HUES48 (cell line): ENCODE results near the gene COMMD1.
"Not testable (repeated sequence)": the region's sequence is repeated elsewhere in the genome, so short reads cannot be mapped to it uniquely, and the experiment has no call there.

Experiments
- H3K27ac ChIP-seq: one replicate; pipeline ENCODE4 v1.7.0; 2013; ENCODE audit warnings: low read depth, low read length, inconsistent platforms
- H3K27me3 ChIP-seq: 2 replicates; pipeline ENCODE4 v1.6.1; 2013; ENCODE audit warnings: mild to moderate bottlenecking, low read length; ENCODE audit not compliant: control insufficient read depth, insufficient read depth
- H3K36me3 ChIP-seq: 2 replicates; pipeline ENCODE4 v1.6.1; 2013; ENCODE audit warnings: low read length; ENCODE audit not compliant: control insufficient read depth, insufficient read depth
- H3K4me1 ChIP-seq: 2 replicates; pipeline ENCODE4 v1.6.1; 2013; ENCODE audit warnings: mild to moderate bottlenecking, low read length; ENCODE audit not compliant: control insufficient read depth, insufficient read depth
- H3K4me3 ChIP-seq: 2 replicates; pipeline ENCODE4 v1.5.1; 2013; ENCODE audit warnings: mild to moderate bottlenecking, low read depth, low read length
- H3K9ac ChIP-seq: 2 replicates; pipeline ENCODE4 v1.6.1; 2013; ENCODE audit warnings: mild to moderate bottlenecking, low read depth, low read length, moderate library complexity
- H3K9me3 ChIP-seq: 2 replicates; pipeline ENCODE4 v1.6.1; 2013; ENCODE audit warnings: low read length; ENCODE audit not compliant: control insufficient read depth, insufficient read depth

COMMD1 gene

GRCh38 chr2:61949714-61950560, 44.5 kb downstream of the COMMD1 start:
- Histone ChIP-seq H3K27ac (no peak overlapping the region), H3K36me3 (no peaks in the 10 kb centered on the region), H3K27me3 (no peaks in the 10 kb centered on the region), H3K4me1 (peaks cover 18% of the 10 kb centered on the region), H3K9me3 (peaks cover 9% of the 10 kb centered on the region), H3K4me3 (no peak overlapping the region), H3K9ac (no peak overlapping the region)

GRCh38 chr2:61950571-61951315, 45.3 kb downstream of the COMMD1 start:
- H3K36me3 ChIP-seq: no peaks in the 10 kb centered on the region
- peaks cover 9% of the 10 kb centered on the region for H3K9me3 ChIP-seq
- H3K4me3 ChIP-seq: no peak overlapping the region
- H3K27me3 ChIP-seq: no peaks in the 10 kb centered on the region
- no peak overlapping the region for H3K27ac ChIP-seq
- no peak overlapping the region for H3K9ac ChIP-seq
- peaks cover 10% of the 10 kb centered on the region for H3K4me1 ChIP-seq

- Histone ChIP-seq H3K4me3 (no peak overlapping the region), H3K36me3 (no peaks in the 10 kb centered on the region), H3K9ac (no peak overlapping the region), H3K27ac (no peak overlapping the region), H3K27me3 (no peaks in the 10 kb centered on the region), H3K4me1 (no peaks in the 10 kb centered on the region; the same call in 1 of the 2 replicates), H3K9me3 (peaks cover 9% of the 10 kb centered on the region)
Observed at GRCh38 chr2:61951881-61952280, 46.4 kb downstream of the COMMD1 start.

- H3K4me3 ChIP-seq: no peak overlapping the region
- no peak overlapping the region for H3K9ac ChIP-seq
- H3K27ac ChIP-seq: no peak overlapping the region
- no peaks in the 10 kb centered on the region for H3K4me1 ChIP-seq
- H3K27me3 ChIP-seq: no peaks in the 10 kb centered on the region
- H3K36me3 ChIP-seq: no peaks in the 10 kb centered on the region
- H3K9me3 ChIP-seq: peaks cover 9% of the 10 kb centered on the region
Observed at GRCh38 chr2:61952288-61952687, 46.8 kb downstream of the COMMD1 start.

GRCh38 chr2:61954856-61955255, 49.4 kb downstream of the COMMD1 start:
- not testable (repeated sequence) for H3K36me3 ChIP-seq, H3K4me1 ChIP-seq, H3K9me3 ChIP-seq, H3K9ac ChIP-seq, H3K4me3 ChIP-seq, H3K27me3 ChIP-seq, H3K27ac ChIP-seq

DNA sequence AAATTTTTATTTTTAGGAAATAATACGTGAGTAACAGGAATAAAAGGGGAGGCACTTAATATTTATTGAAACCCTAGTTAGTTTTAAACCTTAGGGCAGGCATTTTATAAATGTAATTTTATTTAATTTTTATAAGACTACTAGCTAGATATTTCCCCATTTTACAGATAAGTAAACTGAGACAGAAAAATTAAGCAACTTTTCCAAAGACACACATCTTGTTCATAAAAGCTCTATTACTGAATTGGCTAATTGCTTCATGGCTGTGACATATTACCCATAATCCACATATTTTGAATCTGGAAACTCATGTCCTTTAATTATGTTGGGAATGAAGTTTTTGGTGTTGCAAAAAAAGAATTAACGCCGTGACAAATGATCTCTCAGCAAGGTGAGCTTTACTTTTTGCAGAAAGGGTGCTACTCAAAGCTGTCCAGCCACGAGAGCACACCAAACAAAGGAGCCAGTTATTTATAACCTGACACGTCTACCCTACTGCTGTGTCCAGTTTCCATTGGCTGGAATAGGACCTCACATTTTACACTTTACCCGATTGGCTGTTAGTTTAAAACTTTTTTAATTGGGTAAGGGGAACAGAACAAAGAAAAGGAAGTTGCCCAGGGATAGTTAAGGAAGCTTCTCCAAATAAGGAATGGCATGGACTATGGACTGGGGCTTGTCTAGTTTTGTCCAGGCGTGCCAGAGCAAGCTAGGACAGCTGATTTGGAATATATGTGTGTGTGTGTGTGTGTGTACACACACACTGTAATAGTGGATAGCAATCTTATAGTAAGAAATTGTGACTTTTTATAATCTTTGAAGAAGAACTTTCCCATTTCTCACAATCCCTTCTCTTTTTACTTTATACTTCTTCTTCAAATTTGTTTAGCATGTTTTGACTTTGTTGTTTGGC, 54.2 kb downstream of the COMMD1 start:
- Histone ChIP-seq H3K4me1 (peaks cover 10% of the 10 kb centered on the region; the same call in 1 of the 2 replicates), H3K9me3 (no peaks in the 10 kb centered on the region), H3K27ac (no peak overlapping the region), H3K36me3 (no peaks in the 10 kb centered on the region), H3K9ac (no peak overlapping the region), H3K27me3 (no peaks in the 10 kb centered on the region), H3K4me3 (no peak overlapping the region)

DNA sequence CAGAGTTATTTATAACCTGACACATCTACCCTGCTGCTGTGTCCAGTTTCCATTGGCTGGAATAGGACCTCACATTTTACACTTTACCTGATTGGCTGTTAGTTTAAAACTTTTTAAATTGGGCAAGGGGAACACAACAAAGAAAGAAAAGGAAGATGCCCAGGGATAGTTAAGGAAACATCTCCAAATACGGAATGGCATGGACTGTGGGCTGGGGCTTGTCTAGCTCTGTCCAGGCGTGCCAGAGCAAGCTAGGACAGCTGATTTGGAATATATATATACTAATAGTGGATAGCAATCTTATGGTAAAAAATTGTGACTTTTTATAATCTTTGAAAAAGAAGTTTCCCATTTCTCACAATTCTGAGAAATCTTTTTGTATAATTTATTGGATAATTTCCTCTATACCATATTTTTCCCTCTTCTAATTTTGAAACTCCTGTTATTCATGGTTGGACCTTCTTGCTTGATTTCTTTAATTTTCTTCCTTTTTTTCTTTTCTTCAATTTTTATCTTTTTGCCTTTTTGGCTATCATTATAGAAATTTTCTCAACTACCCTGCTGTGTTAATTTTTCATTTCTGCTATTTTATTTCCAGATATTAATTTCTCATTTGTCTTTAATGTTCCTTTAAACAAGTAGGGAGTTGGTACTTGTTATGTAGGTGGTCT, 55.9 kb downstream of the COMMD1 start:
- Histone ChIP-seq H3K27me3 (no peaks in the 10 kb centered on the region), H3K9me3 (no peaks in the 10 kb centered on the region), H3K36me3 (no peaks in the 10 kb centered on the region), H3K4me3 (no peak overlapping the region), H3K27ac (no peak overlapping the region), H3K9ac (no peak overlapping the region), H3K4me1 (peaks cover 10% of the 10 kb centered on the region; the same call in 1 of the 2 replicates)

GRCh38 chr2:61962095-61962984, 56.9 kb downstream of the COMMD1 start:
- Histone ChIP-seq H3K36me3 (no peaks in the 10 kb centered on the region), H3K27me3 (no peaks in the 10 kb centered on the region), H3K9ac (no peak overlapping the region), H3K27ac (no peak overlapping the region), H3K9me3 (no peaks in the 10 kb centered on the region), H3K4me1 (peaks cover 10% of the 10 kb centered on the region; the same call in 1 of the 2 replicates), H3K4me3 (no peak overlapping the region)

GRCh38 chr2:61966087-61966727, 60.7 kb downstream of the COMMD1 start:
- no peaks in the 10 kb centered on the region for H3K36me3 ChIP-seq
- no peaks in the 10 kb centered on the region for H3K27me3 ChIP-seq
- peaks cover 8% of the 10 kb centered on the region; the same call in 1 of the 2 replicates for H3K4me1 ChIP-seq
- H3K4me3 ChIP-seq: no peak overlapping the region
- H3K9me3 ChIP-seq: no peaks in the 10 kb centered on the region
- H3K27ac ChIP-seq: no peak overlapping the region
- H3K9ac ChIP-seq: no peak overlapping the region
